ENCODE measurements around the gene HMHB1.

HMHB1 gene

GRCh38 chr5:143812085-143812705 is at the start of gene HMHB1:
Gene HMHB1 (plus strand): TSS chr5:143812161.
- DNase-seq (ENCODE audit: low read depth): no peak

GRCh38 chr5:143762636-143763220 is 49.2 kb upstream of the HMHB1 start:
- DNase-seq (ENCODE audit: low read depth): no peak

GRCh38 chr5:143767162-143767561 is 44.8 kb upstream of the HMHB1 start:
- no peak for DNase-seq (ENCODE audit: low read depth)

- DNase-seq (ENCODE audit: low read depth): no peak
These were observed 42.8 kb upstream of the HMHB1 start for GRCh38 chr5:143769026-143769786.

- DNase-seq (ENCODE audit: low read depth): no peak
These were observed 41.5 kb upstream of the HMHB1 start for GRCh38 chr5:143770450-143770849.

- DNase-seq (ENCODE audit: low read depth): peak; percentile 45
These were observed 40.8 kb upstream of the HMHB1 start for GRCh38 chr5:143771189-143771588.

- DNase-seq (ENCODE audit: low read depth): peak; percentile 34
These were observed 40.4 kb upstream of the HMHB1 start for GRCh38 chr5:143771602-143772001.

GRCh38 chr5:143772621-143773020 is 39.3 kb upstream of the HMHB1 start:
- DNase-seq (ENCODE audit: low read depth): peak; percentile 41

GRCh38 chr5:143775258-143775657 is 36.7 kb upstream of the HMHB1 start:
- peak; percentile 63 for DNase-seq (ENCODE audit: low read depth)

- peak; percentile 28 for DNase-seq (ENCODE audit: low read depth)
These were observed 35.0 kb upstream of the HMHB1 start for GRCh38 chr5:143776951-143777350.

GRCh38 chr5:143779506-143779905 is 32.5 kb upstream of the HMHB1 start:
- DNase-seq (ENCODE audit: low read depth): no peak

GRCh38 chr5:143781993-143782520 is 29.9 kb upstream of the HMHB1 start:
- DNase-seq (ENCODE audit: low read depth): peak; percentile 73

GRCh38 chr5:143782588-143783386 is 29.2 kb upstream of the HMHB1 start:
- DNase-seq (ENCODE audit: low read depth): peak; percentile 78

GRCh38 chr5:143788401-143788800 is 23.6 kb upstream of the HMHB1 start:
- DNase-seq (ENCODE audit: low read depth): no peak

- no peak for DNase-seq (ENCODE audit: low read depth)
These were observed 21.4 kb upstream of the HMHB1 start for GRCh38 chr5:143790457-143791112.

GRCh38 chr5:143791848-143792731 is 19.9 kb upstream of the HMHB1 start:
- no peak for DNase-seq (ENCODE audit: low read depth)

- DNase-seq (ENCODE audit: low read depth): peak; percentile 30
These were observed 18.7 kb upstream of the HMHB1 start for GRCh38 chr5:143793249-143793648.

- no peak for DNase-seq (ENCODE audit: low read depth)
These were observed 15.8 kb upstream of the HMHB1 start for GRCh38 chr5:143796125-143796524.

- no peak for DNase-seq (ENCODE audit: low read depth)
These were observed 15.2 kb upstream of the HMHB1 start for GRCh38 chr5:143796753-143797152.

- DNase-seq (ENCODE audit: low read depth): no peak
These were observed 11.2 kb upstream of the HMHB1 start for GRCh38 chr5:143800715-143801114.

All from EH (cell line).